ENCODE results near the gene PDE4B. TPM values are rescaled to one million over a fixed set of nuclear protein-coding genes. Genes with fewer than 3 reads are reported as not detected.

Gene PDE4B
- total RNA-seq, 1 donor from 2014 or later, result 0.57 TPM

DNA sequence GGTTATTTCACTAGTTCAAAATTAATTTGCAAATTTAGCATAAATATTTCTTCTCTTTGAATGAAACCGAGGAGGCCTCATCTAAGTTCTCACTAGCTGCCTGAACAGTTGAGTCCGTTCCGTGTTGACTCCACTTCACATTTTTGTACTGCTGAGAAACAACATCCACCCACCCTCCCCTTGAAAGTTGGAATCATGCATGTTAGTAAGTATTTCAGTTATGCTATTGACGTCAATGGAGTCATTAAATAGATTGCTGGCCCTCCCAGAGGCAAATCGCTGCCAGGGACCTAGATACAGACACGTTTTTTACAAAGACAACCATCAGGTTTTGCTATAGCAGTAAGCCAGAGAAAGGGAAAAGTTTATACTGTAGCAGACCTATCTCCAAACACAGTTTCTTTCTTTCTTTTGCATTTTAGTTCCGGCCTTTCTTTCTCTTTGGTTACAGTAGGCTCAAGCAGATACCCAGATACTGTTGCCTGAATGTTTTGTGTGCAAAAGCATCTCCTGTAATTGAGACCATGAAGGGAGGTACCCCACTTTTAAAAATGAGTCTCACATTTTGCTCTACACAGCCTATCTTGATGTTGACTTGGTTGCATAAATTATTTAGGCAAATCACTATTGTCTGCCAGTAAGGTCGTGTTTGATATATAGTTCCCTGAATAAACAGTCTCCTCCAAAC is 478.7 kb downstream of the PDE4B start:
- DNase-seq (ENCODE audit: low spot score), result no peak
- Mint-ChIP-seq H3K36me3 (ENCODE audit: low read depth) (no peaks in the 10 kb centered on the region), H3K27ac (ENCODE audit: unreplicated experiment) (peak overlapping the region; percentile 86), H3K27me3 (ENCODE audit: low read depth) (no peaks in the 10 kb centered on the region), H3K4me3 (ENCODE audit: unreplicated experiment) (peak overlapping the region; percentile 57), H3K9me3 (ENCODE audit: low read depth) (no peaks in the 10 kb centered on the region), H3K4me1 (ENCODE audit: low read depth) (peaks cover 22% of the 10 kb centered on the region)
- TF ChIP-seq CTCF (IDR thresholded peaks at IDR 0.05), result no peak

DNA sequence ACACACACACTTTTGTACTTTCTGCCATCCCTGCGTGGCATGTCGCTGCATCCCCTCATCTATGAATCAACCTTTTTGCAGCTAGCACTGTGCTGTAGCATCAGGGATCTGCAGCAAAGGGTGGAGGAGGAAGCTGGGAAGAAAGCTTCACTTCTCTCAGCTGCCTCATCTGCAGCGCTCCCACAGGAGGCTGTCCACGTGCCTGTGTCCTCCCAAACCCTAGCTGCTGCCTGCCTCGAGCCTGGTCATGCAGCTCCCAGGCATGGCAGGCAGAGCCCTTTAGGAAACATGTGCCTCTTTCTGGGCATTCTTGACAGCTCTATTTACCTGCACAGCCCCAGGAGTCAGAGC is 479.2 kb downstream of the PDE4B start:
- Mint-ChIP-seq H3K36me3 (ENCODE audit: low read depth) (no peaks in the 10 kb centered on the region), H3K27me3 (ENCODE audit: low read depth) (no peaks in the 10 kb centered on the region), H3K4me3 (ENCODE audit: unreplicated experiment) (no peak overlapping the region), H3K27ac (ENCODE audit: unreplicated experiment) (peak overlapping the region; percentile 86), H3K9me3 (ENCODE audit: low read depth) (no peaks in the 10 kb centered on the region), H3K4me1 (ENCODE audit: low read depth) (peaks cover 17% of the 10 kb centered on the region)
- no peak for DNase-seq (ENCODE audit: low spot score)
- no peak for TF ChIP-seq CTCF (IDR thresholded peaks at IDR 0.05)

GRCh38 chr1:66273656-66274055 is 481.0 kb downstream of the PDE4B start:
- Mint-ChIP-seq H3K9me3 (ENCODE audit: low read depth) (no peaks in the 10 kb centered on the region), H3K4me3 (ENCODE audit: unreplicated experiment) (no peak overlapping the region), H3K27ac (ENCODE audit: unreplicated experiment) (no peak overlapping the region), H3K4me1 (ENCODE audit: low read depth) (peaks cover 17% of the 10 kb centered on the region), H3K27me3 (ENCODE audit: low read depth) (no peaks in the 10 kb centered on the region), H3K36me3 (ENCODE audit: low read depth) (no peaks in the 10 kb centered on the region)
- TF ChIP-seq CTCF (IDR thresholded peaks at IDR 0.05), result no peak
- DNase-seq (ENCODE audit: low spot score), result no peak

DNA sequence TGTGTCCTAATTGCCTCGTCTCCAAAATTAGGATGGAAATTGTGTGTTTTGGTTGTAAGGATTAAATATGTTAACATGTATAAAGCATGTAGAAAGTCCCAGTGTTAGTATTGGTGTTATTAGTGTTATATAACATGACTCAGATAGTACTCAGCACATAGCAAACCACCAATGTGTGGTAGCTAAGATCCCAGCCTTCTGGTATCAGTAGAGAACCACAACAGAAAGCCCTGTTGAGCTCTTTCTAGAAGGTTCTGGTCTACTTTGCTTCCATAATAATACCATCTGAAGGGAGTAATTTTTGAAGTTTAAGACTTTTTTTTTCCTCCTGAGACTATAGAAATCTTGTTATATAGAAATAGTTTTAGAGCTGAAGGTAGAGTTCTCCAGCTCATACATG is 481.9 kb downstream of the PDE4B start:
- Mint-ChIP-seq H3K4me3 (ENCODE audit: unreplicated experiment) (no peak overlapping the region), H3K27me3 (ENCODE audit: low read depth) (no peaks in the 10 kb centered on the region), H3K27ac (ENCODE audit: unreplicated experiment) (no peak overlapping the region), H3K36me3 (ENCODE audit: low read depth) (no peaks in the 10 kb centered on the region), H3K4me1 (ENCODE audit: low read depth) (peaks cover 17% of the 10 kb centered on the region), H3K9me3 (ENCODE audit: low read depth) (no peaks in the 10 kb centered on the region)
- no peak for DNase-seq (ENCODE audit: low spot score)
- TF ChIP-seq CTCF (IDR thresholded peaks at IDR 0.05), result no peak

- Mint-ChIP-seq H3K36me3 (ENCODE audit: low read depth) (no peaks in the 10 kb centered on the region), H3K27me3 (ENCODE audit: low read depth) (no peaks in the 10 kb centered on the region), H3K4me1 (ENCODE audit: low read depth) (peaks cover 17% of the 10 kb centered on the region), H3K27ac (ENCODE audit: unreplicated experiment) (no peak overlapping the region), H3K4me3 (ENCODE audit: unreplicated experiment) (no peak overlapping the region), H3K9me3 (ENCODE audit: low read depth) (no peaks in the 10 kb centered on the region)
- TF ChIP-seq CTCF (IDR thresholded peaks at IDR 0.05), result no peak
- DNase-seq (ENCODE audit: low spot score), result no peak
Observed at GRCh38 chr1:66275083-66275482, 482.4 kb downstream of the PDE4B start.
